ENCODE data around the gene SPNS3. TPM values are rescaled to one million over a fixed set of nuclear protein-coding genes. Genes with fewer than 3 reads are reported as not detected.

Gene SPNS3
- total and polyA plus RNA-seq, 4 donors, result 0.16 to 2.3 (median 0.24) TPM

DNA sequence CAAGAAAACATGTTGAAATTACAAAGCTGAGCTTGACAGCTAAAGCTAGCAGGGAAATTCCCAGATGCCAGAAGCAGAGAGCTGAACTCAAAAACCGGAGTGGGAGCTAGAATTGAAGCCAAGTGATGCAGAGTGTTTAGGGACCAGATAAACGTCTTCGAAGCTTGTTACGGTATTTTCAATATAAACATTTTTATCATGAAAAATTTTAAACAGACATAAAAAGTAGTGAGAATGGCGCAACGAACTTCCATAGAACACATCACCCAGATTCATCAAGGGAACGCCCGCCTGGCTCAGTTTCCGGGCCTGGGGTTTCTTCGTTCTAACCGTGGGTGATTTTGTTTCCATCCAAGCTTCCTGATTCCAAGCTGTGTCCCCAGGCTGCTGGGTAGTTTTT is 83.0 kb downstream of the SPNS3 start:
- Histone ChIP-seq H3K27me3 (ENCODE audit: control insufficient read depth in 4 of 4, insufficient read depth in 4 of 4, low read length in 3 of 4) (no peaks in the 10 kb centered on the region), H3K9ac (ENCODE audit: low read depth in 1 of 2, low read length in 2 of 2) (no peak overlapping the region), H3K9me3 (ENCODE audit: control insufficient read depth in 4 of 4, low read length in 3 of 4) (no peaks in the 10 kb centered on the region), H3K4me3 (ENCODE audit: low read depth in 1 of 3, low read length in 3 of 3) (no peak overlapping the region), H3K36me3 (ENCODE audit: control insufficient read depth in 4 of 4, insufficient read depth in 3 of 4, low read depth in 1 of 4, low read length in 3 of 4) (no peaks in the 10 kb centered on the region), H3K27ac (ENCODE audit: low read depth in 1 of 2, low read length in 2 of 2) (no peak overlapping the region), H3K4me1 (ENCODE audit: control insufficient read depth in 4 of 4, insufficient read depth in 4 of 4, low read length in 3 of 4) (peaks cover 0 to 2% (median 0%) of the 10 kb centered on the region in 4 donors)
- TF ChIP-seq FOXA1 (IDR thresholded peaks at IDR 0.05) (no peak), YY1 (IDR thresholded peaks at IDR 0.05) (no peak), EGR1 (IDR thresholded peaks at IDR 0.05; ENCODE audit: low read depth in 2 of 2) (no peak), JUND (IDR thresholded peaks at IDR 0.05) (no peak), TAF1 (conservative IDR thresholded peaks at IDR 0.05) (no peak), SP1 (IDR thresholded peaks at IDR 0.05) (no peak), FOXA2 (IDR thresholded peaks at IDR 0.05) (no peak)
- TF ChIP-seq, protein P1, sequence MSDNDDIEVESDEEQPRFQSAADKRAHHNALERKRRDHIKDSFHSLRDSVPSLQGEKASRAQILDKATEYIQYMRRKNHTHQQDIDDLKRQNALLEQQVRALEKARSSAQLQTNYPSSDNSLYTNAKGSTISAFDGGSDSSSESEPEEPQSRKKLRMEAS (IDR thresholded peaks at IDR 0.05), result no peak
- TF ChIP-seq, protein P2, sequence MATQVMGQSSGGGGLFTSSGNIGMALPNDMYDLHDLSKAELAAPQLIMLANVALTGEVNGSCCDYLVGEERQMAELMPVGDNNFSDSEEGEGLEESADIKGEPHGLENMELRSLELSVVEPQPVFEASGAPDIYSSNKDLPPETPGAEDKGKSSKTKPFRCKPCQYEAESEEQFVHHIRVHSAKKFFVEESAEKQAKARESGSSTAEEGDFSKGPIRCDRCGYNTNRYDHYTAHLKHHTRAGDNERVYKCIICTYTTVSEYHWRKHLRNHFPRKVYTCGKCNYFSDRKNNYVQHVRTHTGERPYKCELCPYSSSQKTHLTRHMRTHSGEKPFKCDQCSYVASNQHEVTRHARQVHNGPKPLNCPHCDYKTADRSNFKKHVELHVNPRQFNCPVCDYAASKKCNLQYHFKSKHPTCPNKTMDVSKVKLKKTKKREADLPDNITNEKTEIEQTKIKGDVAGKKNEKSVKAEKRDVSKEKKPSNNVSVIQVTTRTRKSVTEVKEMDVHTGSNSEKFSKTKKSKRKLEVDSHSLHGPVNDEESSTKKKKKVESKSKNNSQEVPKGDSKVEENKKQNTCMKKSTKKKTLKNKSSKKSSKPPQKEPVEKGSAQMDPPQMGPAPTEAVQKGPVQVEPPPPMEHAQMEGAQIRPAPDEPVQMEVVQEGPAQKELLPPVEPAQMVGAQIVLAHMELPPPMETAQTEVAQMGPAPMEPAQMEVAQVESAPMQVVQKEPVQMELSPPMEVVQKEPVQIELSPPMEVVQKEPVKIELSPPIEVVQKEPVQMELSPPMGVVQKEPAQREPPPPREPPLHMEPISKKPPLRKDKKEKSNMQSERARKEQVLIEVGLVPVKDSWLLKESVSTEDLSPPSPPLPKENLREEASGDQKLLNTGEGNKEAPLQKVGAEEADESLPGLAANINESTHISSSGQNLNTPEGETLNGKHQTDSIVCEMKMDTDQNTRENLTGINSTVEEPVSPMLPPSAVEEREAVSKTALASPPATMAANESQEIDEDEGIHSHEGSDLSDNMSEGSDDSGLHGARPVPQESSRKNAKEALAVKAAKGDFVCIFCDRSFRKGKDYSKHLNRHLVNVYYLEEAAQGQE (IDR thresholded peaks at IDR 0.05), result no peak
- TF ChIP-seq, protein P3, sequence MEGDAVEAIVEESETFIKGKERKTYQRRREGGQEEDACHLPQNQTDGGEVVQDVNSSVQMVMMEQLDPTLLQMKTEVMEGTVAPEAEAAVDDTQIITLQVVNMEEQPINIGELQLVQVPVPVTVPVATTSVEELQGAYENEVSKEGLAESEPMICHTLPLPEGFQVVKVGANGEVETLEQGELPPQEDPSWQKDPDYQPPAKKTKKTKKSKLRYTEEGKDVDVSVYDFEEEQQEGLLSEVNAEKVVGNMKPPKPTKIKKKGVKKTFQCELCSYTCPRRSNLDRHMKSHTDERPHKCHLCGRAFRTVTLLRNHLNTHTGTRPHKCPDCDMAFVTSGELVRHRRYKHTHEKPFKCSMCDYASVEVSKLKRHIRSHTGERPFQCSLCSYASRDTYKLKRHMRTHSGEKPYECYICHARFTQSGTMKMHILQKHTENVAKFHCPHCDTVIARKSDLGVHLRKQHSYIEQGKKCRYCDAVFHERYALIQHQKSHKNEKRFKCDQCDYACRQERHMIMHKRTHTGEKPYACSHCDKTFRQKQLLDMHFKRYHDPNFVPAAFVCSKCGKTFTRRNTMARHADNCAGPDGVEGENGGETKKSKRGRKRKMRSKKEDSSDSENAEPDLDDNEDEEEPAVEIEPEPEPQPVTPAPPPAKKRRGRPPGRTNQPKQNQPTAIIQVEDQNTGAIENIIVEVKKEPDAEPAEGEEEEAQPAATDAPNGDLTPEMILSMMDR (IDR thresholded peaks at IDR 0.05; ENCODE audit: low read depth, low read length, missing input control), result no peak
- WGBS, result 85% methylated on average over 11 of the region's 11 CpGs
- DNase-seq (ENCODE audit: low spot score), result no peak

DNA sequence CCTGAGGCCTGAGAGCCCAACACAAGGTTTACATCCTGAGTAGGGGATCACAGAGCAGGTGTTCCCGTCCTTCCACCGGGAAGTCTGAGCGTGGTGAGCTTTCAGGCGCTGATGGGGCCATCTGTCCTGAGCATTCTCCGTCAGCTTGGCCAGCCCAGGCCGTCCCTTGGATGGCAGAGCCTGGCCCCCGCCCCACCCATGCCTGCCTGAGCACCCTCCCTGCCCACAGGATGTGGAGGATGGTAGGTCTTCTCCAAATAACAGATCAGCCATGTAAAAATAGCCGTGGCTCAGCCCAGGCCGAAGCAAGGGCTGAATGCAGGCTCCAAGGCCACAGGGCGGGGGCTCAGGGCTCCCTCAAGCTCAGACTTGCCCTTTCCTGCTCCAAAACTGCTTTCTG is 85.2 kb downstream of the SPNS3 start:
- Histone ChIP-seq H3K9me3 (ENCODE audit: control insufficient read depth in 4 of 4, low read length in 3 of 4) (no peaks in the 10 kb centered on the region), H3K27ac (ENCODE audit: low read depth in 1 of 2, low read length in 2 of 2) (peak overlapping the region; percentile 57 to 59), H3K36me3 (ENCODE audit: control insufficient read depth in 4 of 4, insufficient read depth in 3 of 4, low read depth in 1 of 4, low read length in 3 of 4) (no peaks in the 10 kb centered on the region), H3K4me1 (ENCODE audit: control insufficient read depth in 4 of 4, insufficient read depth in 4 of 4, low read length in 3 of 4) (peaks cover 0 to 2% (median 0%) of the 10 kb centered on the region in 4 donors), H3K9ac (ENCODE audit: low read depth in 1 of 2, low read length in 2 of 2) (no peak overlapping the region), H3K4me3 (ENCODE audit: low read depth in 1 of 3, low read length in 3 of 3) (no peak overlapping the region), H3K27me3 (ENCODE audit: control insufficient read depth in 4 of 4, insufficient read depth in 4 of 4, low read length in 3 of 4) (no peaks in the 10 kb centered on the region)
- DNase-seq (ENCODE audit: low spot score), result no peak
- TF ChIP-seq, protein P2 (IDR thresholded peaks at IDR 0.05), result no peak
- 89% methylated on average over 10 of the region's 10 CpGs for WGBS

Data from liver (tissue), 9 donors.